ENCODE measurements around the gene PUM1. TPM values are rescaled to one million over a fixed set of nuclear protein-coding genes. Genes with fewer than 3 reads are reported as not detected.
"Not testable (repeated sequence)": the region's sequence is repeated elsewhere in the genome, so short reads cannot be mapped to it uniquely, and the experiment has no call there.

PUM1 gene
- total RNA-seq, 1 donor from 2014 or later: 71.1 TPM

DNA sequence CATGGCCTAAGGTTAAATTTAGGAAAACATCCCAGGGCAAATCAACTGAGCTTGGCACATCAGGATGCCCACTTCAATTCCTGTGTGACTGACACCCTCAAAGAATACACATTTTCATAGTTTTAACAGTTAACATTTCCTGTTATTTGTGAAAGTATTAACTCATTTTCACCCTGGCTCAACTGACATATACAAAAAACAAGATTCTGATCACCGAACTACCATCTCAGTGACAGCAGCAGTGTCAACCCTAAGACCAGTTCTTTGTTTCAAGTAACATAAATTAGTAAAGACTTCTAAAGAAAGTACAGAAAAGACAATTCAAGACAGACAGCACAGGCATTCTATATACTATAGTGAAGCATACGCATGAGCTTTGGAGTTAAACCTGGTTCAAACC lies 88.0 kb downstream of the PUM1 start:
- DNase-seq (ENCODE audit: missing footprints): no peak
- intact Hi-C loops (cut with DNase I): no loop called here

GRCh38 chr1:30977105-30977504 lies 88.4 kb downstream of the PUM1 start:
- intact Hi-C loops (cut with DNase I): no loop called here
- DNase-seq (ENCODE audit: missing footprints): no peak
- ATAC-seq: no peak

More for the DNA sequence above, 88.0 kb downstream of the PUM1 start:
- no peak for ATAC-seq

DNA sequence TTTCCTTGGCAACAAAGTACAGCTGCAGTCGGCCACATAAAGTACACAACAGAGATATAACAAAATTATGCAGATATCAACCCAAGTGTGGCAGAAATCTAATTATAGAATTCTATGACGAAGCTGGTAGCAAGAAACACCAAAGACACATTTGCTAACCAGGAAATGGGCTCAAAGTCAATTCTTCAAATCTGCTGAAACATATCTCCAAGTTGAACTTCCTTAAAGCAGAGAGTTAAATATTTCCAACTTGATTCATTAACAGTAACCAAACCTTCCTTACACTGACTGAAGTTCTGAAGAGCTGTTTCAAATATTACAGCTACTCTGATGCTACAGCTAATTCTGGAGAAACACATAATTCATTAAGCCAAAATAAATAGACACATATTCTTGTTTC lies 89.4 kb downstream of the PUM1 start:
- intact Hi-C loops (cut with DNase I): no loop called here
- DNase-seq (ENCODE audit: missing footprints): no peak
- ATAC-seq: peak; percentile 23

GRCh38 chr1:30975217-30975616 lies 90.3 kb downstream of the PUM1 start:
- intact Hi-C loops (cut with DNase I): no loop called here
- no peak for ATAC-seq
- no peak for DNase-seq (ENCODE audit: missing footprints)

GRCh38 chr1:30974536-30974935 lies 91.0 kb downstream of the PUM1 start:
- ATAC-seq (no peak), DNase-seq (ENCODE audit: missing footprints) (no peak)
- intact Hi-C loops (cut with DNase I): no loop called here

- intact Hi-C loops (cut with DNase I); ATAC-seq; DNase-seq (ENCODE audit: missing footprints): not testable (repeated sequence)
Measured at GRCh38 chr1:30972349-30972748, 93.2 kb downstream of the PUM1 start.

- DNase-seq (ENCODE audit: missing footprints) (no peak), ATAC-seq (no peak)
- intact Hi-C loops (cut with DNase I): no loop called here
Measured at GRCh38 chr1:30971496-30971895, 94.0 kb downstream of the PUM1 start.

- intact Hi-C loops (cut with DNase I): no loop called here
- ATAC-seq (no peak), DNase-seq (ENCODE audit: missing footprints) (no peak)
Measured at GRCh38 chr1:30969903-30970302, 95.6 kb downstream of the PUM1 start.

DNA sequence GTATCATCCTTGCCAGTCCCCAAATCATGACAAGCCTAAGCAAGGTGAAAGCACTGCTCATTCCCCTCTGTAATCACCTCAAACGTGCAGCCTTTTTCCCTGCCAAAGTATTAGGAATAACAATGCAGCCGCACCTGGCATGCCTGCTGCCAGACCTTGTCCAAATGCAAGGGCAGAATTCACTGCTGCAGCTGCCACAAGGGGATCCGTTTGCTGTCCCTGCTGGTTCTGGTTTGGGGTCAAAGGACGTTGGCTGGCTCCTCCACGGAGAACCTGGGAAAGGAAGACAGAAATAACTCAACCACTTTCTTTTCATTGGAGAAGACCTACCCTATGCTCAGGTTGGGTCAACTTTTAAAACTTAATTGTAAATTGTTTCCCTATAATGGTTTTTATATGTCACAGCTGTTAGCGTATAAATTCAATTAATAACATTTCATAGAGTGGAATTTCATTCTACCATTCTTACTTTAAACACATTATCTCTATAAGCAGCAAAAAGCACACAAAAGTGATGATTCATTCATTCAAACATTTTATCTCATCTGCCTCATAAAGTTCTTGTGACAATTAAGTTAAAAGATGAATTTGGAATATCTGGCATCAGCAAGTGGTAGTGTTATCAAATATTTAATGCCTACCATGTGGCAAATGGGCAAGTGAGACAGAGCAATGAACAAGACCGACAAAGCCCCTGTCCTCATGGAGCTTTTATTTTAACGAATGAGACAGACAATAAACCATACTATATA lies 97.1 kb downstream of the PUM1 start:
- ATAC-seq: no peak
- intact Hi-C loops (cut with DNase I): no loop called here
- DNase-seq (ENCODE audit: missing footprints): no peak

DNA sequence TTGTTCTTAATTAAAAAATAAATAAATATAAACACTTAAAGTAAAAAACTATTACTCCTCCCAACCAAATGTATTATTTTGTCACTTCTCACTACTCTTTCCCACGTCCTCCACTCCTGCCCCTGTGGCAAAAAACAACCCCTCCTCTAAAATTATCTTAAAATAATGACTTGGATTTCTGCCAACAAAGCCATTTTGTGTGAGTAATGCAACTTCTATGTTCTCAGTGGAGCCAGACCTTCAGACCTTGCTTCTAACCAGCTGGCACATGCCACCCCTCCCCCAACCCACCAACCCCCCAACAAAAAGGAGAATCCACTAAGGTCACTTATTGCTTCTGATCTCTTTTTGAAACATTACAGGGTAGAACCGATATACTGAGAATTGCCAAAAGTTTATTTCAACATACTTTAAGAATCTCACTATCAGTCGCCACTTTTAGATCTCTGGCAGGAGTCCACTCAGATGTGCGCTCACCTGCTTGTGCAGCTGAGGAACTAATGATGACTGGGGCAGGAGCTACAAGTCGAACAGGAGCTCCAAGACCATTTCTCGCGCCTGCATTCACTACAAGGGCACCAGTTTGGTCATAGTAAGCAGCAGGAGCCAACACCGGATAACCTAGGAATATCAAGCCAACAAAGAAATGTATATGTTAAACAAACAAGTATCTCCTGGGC lies 98.7 kb downstream of the PUM1 start:
- DNase-seq (ENCODE audit: missing footprints): no peak
- intact Hi-C loops (cut with DNase I): no loop called here
- no peak for ATAC-seq

DNA sequence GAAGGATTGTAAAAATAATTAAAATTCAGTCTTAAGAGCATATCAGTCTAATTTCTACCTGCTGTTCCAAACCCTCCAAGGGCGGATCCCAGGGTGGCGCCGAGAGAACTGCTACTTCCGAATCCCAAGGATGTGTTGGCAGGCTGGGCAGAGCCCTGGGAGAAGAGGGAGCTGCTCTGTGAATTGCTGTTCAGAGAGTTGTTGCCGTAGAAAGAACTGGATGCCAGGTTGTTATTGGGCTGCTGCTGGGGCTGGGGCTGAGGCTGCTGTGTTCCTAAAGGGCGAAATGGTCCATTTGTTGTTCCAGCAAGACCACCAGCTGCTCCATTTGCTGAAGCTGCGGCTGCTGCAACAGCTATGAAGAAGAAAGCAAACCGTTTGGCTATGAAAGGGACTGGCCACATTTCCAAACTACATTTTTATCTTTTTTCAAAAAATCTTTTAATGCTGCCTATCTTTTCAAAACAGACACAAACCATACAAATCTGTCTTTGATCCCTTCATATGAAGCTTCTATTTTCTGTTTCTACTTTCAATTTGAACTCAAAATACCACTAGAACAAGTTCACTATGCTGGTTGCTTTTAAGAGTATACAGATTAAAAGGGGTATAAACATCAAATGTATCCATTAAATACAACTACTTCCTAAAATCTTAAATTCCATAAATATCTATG lies 99.5 kb downstream of the PUM1 start:
- intact Hi-C loops (cut with DNase I): no loop called here

GRCh38 chr1:30964706-30965105 lies 100.8 kb downstream of the PUM1 start:
- ATAC-seq (peak; percentile 71), DNase-seq (ENCODE audit: missing footprints) (peak; percentile 67)
- intact Hi-C loops (cut with DNase I): loop anchor here (5.0 kb wide), 1 partner anchor 103 kb away; the partner anchor contains the start of gene PUM1

More for the DNA sequence above, 99.5 kb downstream of the PUM1 start:
- no peak for DNase-seq (ENCODE audit: missing footprints)
- ATAC-seq: peak; percentile 40

DNA sequence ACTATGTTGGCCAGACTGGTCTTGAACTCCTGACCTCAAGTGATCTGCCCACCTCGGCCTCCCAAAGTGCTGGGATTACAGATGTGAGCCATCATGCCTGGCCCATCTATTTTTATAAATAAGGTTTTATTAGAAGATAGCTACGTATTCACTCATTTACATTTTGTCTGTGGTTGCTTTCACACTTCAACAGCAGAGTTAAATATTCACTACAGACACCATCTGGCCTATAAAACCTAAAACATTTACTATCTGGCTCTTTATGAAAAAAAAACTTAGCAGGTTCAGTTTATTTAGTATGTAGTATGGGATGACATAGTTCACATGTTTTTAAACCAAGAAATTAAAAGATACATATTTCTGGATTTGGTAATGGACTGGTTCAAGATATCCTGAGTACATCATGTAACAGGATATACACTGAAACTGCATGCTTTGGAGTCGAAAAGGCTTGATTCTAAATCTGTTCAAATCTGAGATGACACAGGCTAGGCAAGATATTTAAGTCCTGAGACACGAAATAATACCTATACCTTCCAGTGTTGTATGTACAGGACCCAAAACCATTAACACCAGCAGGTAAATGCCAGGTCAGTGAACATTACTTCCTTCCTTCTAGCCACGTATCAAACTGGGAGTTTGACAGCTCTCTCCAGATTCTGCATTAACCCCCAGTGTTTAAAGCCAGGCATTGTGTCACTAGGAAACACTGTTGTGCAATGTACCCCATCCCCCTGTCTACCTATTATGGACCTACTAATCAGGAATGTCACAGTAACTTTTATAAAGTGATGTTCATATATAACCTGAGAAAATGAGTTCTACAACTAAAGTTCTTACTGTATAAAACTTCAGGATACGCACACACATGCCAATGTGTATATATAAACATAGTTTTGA lies 102.7 kb downstream of the PUM1 start:
- DNase-seq (ENCODE audit: missing footprints) (no peak), ATAC-seq (no peak)
- intact Hi-C loops (cut with DNase I): loop anchor here (5.0 kb wide), 1 partner anchor 104 kb away; the partner anchor contains the start of gene PUM1

DNA sequence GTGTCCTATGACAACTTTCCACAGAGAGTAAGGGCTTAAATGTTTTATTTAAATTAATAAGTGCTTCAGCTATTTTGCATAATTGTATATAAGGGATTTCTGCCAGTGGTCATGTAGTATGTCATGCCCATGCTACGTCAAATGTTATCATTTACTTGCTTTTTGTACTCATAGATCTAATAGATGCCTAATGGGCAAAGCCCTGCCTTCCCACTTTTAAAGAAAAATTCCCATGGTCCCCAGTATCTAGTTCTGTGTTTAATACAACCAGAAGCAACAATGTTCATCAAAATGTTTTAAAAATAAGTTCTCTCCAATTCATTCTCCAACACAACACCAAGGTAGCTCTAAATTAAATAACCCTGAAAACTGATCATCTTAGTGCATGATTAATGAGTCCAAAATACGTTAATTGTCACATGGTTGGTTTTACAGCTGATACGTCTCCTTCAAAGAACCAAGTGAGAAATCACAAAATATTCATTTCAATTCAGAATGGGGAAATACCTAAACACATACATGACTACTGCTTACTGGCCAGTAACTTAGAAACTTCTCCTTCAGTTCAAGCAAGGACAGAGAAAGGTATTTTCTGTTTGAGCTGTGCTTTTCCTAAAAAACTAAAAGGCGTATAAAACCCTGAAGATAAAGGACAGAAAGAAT lies 107.8 kb downstream of the PUM1 start:
- intact Hi-C loops (cut with DNase I): no loop called here
- DNase-seq (ENCODE audit: missing footprints) (no peak), ATAC-seq (no peak)

DNA sequence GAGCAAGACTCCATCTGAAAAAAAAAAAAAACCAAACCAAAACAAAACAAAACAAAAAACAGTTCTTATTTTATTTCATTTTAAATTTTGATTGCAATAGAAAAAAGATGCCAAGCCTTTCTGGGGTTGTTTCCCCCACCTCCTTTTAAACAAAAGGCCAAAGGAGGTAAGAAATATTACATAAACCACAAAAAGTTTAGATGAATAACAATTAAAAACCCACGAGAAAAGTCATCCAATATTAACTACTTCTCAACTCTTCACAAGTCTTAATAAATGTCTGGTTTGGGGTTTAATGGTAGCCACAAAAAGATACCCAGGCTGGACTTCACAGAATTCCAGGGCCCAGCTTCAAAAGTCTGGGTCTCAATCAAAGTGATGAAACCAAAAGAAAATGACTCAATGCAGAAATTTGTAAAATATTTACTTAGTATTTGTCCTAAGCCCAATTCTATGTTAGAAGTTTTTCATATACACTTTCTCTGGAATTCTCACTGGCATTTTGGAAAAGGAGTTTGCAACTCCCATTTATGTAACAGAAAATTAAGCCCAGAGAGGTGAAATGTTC lies 110.0 kb downstream of the PUM1 start:
- intact Hi-C loops (cut with DNase I): no loop called here
- no peak for ATAC-seq

DNA sequence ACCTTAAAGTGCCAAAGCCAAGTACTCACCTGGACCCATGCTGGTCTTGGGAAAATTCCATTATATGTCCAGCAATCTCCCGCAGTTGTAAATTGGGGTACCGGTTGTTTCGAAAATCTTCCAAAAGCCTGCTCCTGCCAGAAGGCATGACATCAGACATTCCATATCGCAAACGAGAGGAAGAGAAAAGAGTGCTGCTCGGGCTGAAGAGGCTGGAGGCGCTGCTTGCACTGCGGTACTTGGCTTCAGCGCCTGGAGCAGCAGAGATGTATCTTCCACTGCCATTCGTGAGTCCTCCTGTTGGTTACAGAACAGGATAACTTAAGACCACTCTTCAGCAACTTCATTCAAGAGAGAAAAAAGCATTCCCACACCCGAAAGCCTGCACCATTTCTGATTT lies 111.8 kb downstream of the PUM1 start:
- intact Hi-C loops (cut with DNase I): no loop called here
- ATAC-seq: no peak
- DNase-seq (ENCODE audit: missing footprints): no peak

More for the DNA sequence above, 110.0 kb downstream of the PUM1 start:
- no peak for DNase-seq (ENCODE audit: missing footprints)

DNA sequence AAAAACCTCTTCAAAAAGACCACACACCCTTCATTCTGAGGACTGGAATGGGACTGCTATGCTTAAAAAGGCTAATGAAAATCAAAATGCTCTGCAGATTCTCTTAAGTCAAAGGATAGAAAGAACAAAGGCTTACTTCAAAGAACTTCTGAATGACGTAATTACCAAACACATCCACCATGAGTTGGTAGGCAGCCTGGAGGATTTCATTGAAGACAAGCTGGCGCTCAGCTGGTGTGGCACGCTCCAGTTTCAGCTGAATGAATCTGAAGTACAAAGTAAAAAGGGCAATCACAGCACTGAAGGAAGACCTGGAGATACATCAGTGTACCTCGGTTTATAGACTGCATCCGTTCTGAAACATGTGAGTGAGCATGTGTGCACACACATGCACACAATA lies 113.4 kb downstream of the PUM1 start:
- DNase-seq (ENCODE audit: missing footprints): no peak
- intact Hi-C loops (cut with DNase I): no loop called here

DNA sequence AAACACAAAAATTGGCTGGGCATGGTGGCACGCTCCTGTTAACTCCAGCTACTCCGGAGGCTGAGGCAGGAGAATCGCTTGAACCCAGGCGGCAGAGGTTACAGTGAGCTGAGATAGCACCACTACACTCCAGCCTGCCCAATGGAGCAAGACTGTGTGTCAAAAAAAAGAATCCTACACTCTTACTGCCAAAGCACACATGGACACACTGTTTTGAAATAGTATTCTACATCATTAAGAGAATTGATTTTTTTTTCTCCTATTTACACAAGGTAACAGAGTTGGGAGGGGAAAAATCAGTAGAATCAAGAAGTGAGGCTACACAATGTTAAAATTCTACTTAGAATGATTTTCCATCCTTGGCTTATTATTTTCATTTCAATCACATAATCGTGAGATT lies 114.8 kb downstream of the PUM1 start:
- ATAC-seq (no peak), DNase-seq (ENCODE audit: missing footprints) (no peak)
- intact Hi-C loops (cut with DNase I): no loop called here

More for the DNA sequence above, 113.4 kb downstream of the PUM1 start:
- ATAC-seq: no peak
